Hematopoietic multipotent progenitor cell treated with erythropoietin and hydrocortisone succinate and interleukin-3 and kit ligand, for 15 days (in vitro differentiated cells): ENCODE results near the gene TRAM2.
"Not testable (repeated sequence)": the region's sequence is repeated elsewhere in the genome, so short reads cannot be mapped to it uniquely, and the experiment has no call there.

Experiments
- DNase-seq: peaks from one replicate; pipeline ENCODE4 v3.0.0-alpha.2; 2015; ENCODE audit warnings: low spot score

The TRAM2 gene

DNA sequence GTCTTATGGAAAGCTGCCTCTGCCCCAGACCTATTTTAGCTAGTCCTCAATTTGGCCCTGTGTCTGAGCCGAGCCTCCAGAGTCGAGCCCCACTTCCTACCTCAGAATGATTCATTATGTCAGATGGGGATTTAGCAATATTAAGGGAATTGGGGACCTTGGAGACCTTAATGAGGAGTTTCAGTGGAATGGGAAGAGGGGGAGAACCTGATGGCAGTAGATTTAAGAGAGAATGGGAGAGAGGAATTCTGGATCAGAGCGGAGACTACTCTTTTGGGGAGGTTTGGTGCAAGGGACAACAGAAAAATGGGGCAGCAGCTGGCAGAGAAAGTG lies 93.2 kb downstream of the TRAM2 start:
- no peak for DNase-seq

DNA sequence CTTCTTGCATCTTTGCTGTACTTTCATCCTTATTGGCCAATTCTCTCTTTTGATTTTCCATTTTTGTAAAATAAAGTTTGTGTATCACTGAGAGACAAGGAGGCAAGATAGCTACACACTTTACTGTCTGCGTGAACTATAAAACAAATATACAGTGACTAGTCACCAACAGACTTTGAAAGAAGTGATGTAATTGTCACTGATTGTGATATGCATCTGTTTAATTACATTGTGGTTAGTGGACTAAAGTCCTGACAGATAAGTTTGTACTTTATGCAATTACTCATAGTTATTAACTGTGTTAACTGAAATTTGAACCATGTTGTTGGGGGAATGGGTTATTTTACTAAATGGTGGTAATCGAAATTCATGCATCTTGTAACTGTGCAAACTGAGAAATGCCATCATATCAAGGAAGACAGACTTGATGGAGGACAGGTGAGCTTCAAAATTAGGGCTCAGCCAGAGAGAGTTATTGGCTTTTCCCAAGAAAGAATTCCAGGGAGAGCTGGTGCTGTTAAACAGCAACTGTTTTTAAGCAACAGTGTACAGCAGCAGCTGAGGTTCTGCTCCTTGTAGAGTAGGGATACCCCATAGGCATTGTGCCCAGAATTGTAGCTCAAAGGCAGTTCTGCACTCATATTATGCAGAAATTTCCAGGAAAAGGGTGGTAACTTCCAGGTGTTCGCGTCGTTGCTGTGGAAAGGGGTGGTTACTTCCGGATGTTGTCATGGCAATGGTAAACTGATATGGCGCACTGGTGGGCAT lies 93.8 kb downstream of the TRAM2 start:
- DNase-seq, result peak; percentile 57

DNA sequence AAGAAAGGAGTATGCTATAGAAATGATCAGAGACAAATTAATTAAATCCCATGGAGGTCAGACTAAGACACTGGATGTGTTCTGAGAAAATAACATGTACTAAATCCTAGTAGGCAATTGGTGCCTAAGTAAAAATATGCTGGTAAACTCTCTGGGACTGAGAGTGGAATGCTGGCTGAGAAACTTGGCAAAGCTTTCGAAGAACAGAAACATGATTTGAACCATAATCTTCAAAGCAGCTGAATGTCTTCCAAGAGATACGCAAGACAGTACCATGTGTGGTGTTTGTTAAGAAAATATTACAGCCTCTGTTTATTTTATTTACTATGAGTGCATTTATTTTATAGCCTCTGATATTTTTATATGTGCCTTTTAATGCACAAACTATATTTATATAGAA lies 101.6 kb downstream of the TRAM2 start:
- no peak for DNase-seq

DNA sequence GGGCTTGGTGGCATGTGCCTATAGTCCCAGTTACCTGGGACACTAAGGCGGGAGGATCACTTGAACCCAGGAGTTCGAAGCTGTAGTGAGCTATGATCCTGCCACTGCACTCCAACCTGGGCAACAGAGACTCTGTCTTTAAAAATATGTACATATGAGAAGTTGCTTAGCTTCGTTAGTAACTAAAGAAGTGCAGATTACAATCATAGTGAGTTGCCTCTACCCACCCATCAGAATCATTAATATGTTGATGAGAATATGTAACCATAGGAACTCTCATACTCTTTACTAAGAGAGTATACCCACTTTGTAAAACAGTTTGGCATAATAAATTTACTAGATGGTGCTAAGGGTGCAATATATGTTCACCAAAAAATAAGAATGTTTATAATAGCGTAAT lies 102.7 kb downstream of the TRAM2 start:
- DNase-seq, result no peak

DNA sequence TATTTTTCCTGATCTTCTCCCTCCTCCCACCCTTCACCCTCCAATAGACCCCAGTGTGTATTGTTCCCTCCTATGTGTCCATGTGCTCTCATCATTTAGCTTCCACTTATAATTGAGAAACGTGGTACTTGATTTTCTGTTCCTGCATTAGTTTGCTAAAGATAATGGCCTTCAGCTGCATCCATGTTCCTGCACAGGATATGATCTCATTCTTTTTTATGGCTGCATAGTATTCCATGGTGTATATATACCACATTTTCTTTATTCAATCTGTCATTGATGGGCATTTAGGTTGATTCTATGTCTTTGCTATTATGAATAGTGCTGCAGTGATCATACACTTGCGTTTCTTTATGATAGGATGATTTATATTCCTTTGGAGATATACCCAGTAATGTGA lies 115.7 kb downstream of the TRAM2 start:
- DNase-seq, result not testable (repeated sequence)

DNA sequence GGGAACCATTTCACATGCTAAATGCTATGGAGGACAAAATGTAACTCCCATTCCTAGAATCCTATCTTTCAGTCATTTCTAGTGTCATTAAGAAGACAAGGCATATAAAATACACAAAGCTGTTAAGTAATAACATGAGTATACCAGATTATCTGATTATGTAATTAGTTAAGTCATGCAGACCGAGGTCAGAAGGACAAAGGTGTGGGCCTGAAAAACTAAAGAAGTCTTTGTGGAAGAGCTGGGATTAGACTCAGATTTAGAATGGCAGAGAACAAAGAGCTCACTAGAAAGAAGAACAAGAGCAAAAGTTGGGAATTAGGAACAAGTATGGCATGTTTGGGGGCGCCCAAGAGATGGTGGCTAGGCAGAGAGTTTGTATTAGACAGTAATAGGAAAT lies 119.8 kb downstream of the TRAM2 start:
- DNase-seq, result no peak

DNA sequence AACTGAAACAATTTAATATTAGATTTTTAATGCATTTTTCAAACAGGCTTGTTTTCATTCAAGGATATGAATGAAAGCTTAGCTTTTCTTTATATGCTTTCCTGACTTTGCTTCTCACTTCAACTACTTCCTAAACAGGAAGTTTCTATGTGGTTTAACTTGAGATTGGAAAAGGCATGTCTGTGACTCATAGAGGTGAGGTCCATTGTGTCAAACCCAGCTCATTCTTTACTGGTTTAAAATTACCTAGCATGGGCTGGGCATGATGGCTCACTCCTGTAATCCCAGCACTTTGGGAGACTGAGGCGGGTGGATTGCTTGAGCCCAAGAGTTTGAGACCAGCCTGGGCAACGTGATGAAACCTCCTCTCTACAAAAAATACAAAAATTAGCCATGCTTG lies 122.3 kb downstream of the TRAM2 start:
- DNase-seq, result no peak
